GM18511 (cell line): ENCODE results near the gene SHROOM2.
"Not testable (repeated sequence)": the region's sequence is repeated elsewhere in the genome, so short reads cannot be mapped to it uniquely, and the experiment has no call there.

Experiments
- ATAC-seq: cut with Tn5 transposase; IDR thresholded peaks from one replicate; pipeline ENCODE4 v1.9.1; 2021; ENCODE audit warnings: mild to moderate bottlenecking, moderate library complexity; ENCODE audit not compliant: unreplicated experiment

Gene SHROOM2, protein sequence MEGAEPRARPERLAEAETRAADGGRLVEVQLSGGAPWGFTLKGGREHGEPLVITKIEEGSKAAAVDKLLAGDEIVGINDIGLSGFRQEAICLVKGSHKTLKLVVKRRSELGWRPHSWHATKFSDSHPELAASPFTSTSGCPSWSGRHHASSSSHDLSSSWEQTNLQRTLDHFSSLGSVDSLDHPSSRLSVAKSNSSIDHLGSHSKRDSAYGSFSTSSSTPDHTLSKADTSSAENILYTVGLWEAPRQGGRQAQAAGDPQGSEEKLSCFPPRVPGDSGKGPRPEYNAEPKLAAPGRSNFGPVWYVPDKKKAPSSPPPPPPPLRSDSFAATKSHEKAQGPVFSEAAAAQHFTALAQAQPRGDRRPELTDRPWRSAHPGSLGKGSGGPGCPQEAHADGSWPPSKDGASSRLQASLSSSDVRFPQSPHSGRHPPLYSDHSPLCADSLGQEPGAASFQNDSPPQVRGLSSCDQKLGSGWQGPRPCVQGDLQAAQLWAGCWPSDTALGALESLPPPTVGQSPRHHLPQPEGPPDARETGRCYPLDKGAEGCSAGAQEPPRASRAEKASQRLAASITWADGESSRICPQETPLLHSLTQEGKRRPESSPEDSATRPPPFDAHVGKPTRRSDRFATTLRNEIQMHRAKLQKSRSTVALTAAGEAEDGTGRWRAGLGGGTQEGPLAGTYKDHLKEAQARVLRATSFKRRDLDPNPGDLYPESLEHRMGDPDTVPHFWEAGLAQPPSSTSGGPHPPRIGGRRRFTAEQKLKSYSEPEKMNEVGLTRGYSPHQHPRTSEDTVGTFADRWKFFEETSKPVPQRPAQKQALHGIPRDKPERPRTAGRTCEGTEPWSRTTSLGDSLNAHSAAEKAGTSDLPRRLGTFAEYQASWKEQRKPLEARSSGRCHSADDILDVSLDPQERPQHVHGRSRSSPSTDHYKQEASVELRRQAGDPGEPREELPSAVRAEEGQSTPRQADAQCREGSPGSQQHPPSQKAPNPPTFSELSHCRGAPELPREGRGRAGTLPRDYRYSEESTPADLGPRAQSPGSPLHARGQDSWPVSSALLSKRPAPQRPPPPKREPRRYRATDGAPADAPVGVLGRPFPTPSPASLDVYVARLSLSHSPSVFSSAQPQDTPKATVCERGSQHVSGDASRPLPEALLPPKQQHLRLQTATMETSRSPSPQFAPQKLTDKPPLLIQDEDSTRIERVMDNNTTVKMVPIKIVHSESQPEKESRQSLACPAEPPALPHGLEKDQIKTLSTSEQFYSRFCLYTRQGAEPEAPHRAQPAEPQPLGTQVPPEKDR (N-terminal part only)

GRCh38 chrX:9785944-9786797 lies at the start of gene SHROOM2:
Gene SHROOM2, plus strand, starts transcription at chrX:9786429. Its CDS starts 117 bp downstream, at chrX:9786546.
- ATAC-seq = no peak

GRCh38 chrX:9737363-9737762 lies 48.9 kb upstream of the SHROOM2 start:
- no peak for ATAC-seq

GRCh38 chrX:9738151-9738550 lies 48.1 kb upstream of the SHROOM2 start:
- no peak for ATAC-seq

- no peak for ATAC-seq
Observed at GRCh38 chrX:9739130-9739529, 47.1 kb upstream of the SHROOM2 start.

GRCh38 chrX:9745417-9746115 lies 40.7 kb upstream of the SHROOM2 start:
- ATAC-seq = no peak

DNA sequence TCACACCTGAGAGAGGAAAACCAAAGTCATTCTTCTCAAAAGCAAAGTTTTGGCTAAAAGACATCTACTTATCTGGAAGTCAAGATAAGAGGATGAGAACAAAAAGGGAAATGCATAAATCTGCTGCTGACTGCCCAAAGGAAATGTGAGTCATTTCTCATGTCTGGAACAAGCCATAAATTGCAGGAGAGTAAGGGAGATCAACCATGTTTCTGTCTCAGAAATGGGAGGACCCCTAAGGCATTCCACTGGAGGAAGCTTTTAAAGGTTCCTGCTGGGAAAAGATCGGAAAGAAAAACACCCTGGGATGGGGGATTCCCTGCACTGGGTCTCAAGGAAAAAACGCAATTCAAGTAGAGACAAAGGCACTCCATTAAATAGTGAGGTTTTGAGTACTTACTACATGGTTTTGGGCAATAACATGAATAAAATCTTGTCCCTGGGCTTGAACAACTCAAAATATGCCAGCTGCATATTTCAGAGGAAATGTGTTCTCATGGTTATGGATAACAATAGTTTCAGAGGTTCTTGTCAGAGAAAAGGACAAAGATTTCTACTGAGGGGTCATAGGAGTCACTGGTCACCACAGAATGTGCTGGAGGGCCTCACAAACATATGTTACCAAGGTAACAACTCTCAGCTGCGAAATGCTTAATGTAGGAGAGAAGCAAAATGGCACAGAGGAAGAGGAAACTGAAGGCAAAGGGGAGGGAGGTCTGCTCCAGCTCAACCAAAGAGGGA lies 39.9 kb upstream of the SHROOM2 start:
- no peak for ATAC-seq

DNA sequence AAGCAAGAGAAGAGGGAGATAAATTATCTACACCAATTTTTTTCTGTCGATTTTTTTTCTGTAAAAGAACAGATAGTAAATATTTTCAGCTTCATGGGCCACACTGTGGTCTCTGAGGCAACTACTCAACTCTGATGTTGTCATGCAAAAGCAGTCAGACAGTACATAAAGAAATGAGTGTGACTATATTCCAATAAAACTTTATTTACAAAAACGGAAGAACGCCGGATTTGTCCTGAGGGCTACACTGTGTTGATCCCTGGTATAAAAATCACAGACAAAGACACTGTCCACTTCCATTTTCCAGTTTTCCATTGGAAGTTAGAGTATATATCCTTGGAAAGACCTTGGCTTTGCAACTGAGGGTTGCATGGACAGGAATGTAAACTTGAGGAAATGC lies 38.6 kb upstream of the SHROOM2 start:
- ATAC-seq = no peak

DNA sequence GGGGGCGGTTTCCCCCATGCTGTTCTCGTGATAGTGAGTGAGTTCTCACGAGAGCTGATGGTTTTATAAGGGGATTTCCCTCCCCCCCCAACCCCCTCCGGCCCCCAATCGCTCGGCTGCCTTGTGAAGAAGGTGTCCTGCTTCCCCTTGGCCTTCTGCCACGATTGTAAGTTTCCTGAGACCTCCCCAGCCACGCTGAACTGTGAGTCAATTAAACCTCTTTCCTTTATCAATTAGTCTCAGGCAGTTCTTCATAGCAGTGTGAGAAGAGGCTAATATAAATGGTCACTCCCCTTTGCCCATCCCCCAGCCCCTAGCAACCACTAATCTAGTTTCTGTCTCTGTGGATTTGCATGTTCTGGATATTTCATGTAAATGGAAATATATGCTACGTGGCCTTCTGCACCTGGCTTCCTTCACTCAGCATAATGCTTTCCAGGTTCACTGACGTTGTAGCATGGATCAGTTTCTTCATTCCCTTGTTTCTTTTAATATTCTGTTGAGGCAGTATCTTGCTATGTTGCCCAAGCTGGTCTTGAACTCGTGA lies 37.0 kb upstream of the SHROOM2 start:
- ATAC-seq = no peak

DNA sequence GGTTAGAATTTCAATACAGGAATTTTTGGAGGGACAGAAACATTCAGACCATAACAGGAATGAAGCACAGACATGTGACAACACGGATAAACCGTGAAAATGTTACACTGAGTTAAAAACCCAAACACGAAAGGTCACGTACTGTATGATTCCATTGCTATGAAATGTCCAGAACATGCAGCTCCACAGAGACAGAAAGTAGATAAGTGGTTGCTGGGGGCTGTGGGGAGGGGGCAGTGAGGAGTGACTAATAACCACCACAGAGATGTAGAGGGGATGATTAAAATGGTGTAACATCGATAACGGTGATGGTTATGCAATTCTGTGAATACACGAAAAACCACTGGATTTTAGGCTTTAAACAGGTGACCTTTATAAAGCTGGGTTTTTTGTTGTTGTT lies 28.9 kb upstream of the SHROOM2 start:
- no peak for ATAC-seq

DNA sequence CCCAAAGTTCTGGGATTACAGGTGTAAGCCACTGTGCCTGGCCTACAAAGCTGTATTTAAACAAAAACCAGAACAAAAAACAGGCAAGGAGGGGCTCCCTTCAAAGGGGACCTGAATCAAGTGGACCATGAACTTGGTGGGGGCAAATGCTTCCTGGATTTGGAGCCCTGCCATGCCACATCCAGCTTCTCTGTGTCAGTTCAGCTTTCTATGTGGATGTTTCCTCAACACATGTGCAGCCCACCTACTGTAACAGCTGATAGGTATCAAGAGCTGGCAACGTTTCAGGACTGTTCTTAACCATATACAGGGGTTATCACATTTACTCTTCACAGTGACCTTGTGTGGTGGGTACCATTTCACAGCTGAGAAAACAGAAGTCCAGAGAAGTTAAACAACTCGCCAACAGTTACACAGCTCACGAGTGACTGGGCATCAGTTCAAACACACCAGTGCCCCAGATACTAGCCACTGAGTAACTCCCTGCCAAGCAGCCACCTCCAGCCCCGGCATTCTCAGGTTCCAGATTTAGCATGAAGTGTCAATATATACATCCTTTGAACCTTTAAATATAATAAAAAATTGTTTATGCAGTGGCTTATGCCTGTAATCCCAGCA lies 28.1 kb upstream of the SHROOM2 start:
- ATAC-seq = no peak

DNA sequence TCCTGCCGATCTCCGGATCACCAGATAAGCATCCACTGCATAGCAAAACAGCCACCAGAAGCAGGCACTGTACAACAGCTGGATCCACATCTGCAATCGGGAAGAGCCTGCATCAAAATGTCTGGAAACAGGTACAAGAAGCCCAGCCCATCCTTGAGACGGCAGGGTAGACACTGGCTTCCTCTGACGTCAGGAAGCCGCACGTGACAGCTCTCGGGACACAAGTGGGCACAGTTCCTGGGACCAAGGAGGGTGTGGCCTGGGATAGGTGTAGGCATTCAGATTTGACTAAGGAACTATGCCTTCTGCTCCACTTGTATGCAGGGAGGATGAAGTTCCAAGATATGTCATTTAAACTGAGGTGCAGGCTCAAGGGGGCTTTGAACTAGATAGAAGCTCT lies 26.9 kb upstream of the SHROOM2 start:
- no peak for ATAC-seq

DNA sequence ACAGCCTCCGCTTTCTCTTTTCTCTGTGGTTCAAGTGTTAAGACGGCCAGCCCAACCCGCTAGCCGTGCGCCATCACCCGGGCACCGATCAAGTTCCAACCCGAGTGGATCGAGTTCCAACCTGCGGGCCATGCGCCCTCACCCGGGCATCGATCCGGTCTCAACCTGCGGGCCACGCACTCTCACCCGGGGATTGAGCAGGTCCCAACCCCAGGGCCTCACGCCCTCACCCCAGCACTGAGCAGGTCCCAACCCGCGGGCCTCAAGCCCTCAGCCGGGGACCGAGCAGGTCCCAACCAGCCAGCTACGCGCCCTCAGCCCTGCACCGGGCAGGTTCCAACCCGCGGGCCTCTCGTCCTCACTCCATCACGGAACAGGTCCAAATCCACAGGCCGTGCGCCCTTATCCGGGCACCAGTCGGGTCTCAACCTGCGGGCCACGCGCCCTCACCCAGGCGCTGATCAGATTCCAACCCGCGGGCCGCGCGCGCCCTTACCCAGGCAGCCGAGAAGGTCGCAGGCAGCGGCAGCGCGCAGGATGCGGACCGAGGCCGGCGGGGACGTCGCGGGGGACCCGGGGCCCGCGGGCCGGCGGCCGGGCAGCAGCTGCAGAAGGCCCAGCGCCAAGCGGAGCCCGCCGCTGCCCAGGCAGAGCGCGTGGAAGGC lies 21.0 kb upstream of the SHROOM2 start:
- no peak for ATAC-seq

DNA sequence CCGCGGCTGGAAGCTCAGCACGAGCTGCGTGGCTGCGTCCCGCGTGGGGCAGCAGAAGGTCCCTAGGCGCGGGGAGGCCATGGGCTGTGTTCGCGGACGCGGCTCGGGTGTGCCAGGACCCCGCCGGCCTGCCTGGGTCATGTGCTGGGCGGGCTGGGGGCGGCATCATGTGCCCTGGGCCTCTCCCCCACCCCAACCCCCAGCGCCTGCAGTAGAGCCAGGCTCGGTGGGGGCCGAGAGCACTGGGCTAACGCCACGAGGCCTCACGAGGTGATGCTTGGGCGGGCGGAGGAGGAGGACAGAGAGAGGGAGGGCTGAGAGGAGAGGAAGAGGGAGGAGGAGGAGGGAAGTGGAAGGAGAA lies 20.5 kb upstream of the SHROOM2 start, which contains the start of gene GPR143:
TSS of gene GPR143 (minus strand) at position 111 of the 361 bp plus-strand sequence. CDS start at position 81, 30 bp downstream.
- ATAC-seq = no peak

GRCh38 chrX:9767375-9767774 lies 18.9 kb upstream of the SHROOM2 start:
- no peak for ATAC-seq

- ATAC-seq = not testable (repeated sequence)
Observed at GRCh38 chrX:9768321-9768839, 17.8 kb upstream of the SHROOM2 start.

- ATAC-seq = no peak
Observed at GRCh38 chrX:9770319-9770718, 15.9 kb upstream of the SHROOM2 start.

DNA sequence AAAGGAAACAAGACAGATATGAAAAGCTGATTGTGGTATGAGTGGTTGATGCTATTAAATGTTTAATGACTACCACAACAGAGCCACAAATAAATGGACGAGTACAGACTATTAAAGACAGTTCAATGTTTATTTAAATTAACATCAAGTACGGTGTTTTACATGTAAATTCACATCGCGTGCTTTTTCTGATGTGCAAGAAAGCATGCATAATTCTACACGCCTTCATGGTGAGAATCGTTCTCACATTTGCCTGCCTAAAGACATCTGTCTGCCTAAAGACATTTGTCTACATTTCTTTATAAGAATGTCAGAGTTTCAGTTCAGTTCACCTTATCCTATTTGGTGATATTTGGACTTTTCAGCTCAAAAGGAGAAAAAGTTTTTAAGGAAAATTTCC lies 13.3 kb upstream of the SHROOM2 start:
- no peak for ATAC-seq
